LNCaP clone FGC (cell line): ENCODE data around the gene COL9A3.

Source experiments
- DNase-seq: peaks from one replicate; pipeline ENCODE4 v3.0.0-alpha.2; 2011; ENCODE audit warnings: low read depth
- H3K4me3 ChIP-seq: 2 replicates; pipeline ENCODE4 v1.5.1; 2011; ENCODE audit warnings: mild to moderate bottlenecking, low read depth, low read length, control low read depth
- CTCF ChIP-seq: IDR thresholded peaks from 2 replicates; pipeline ENCODE4 v1.5.1; 2012; ENCODE audit warnings: mild to moderate bottlenecking; ENCODE audit not compliant: control insufficient read depth, insufficient read depth; ENCODE audit errors: extremely low read depth

COL9A3 gene

GRCh38 chr20:62797671-62798532 lies 18.9 kb upstream of the COL9A3 start:
- no peak for DNase-seq
- TF ChIP-seq CTCF: no peak
- H3K4me3 ChIP-seq: no peak overlapping the region; the same call in 1 of the 2 replicates

GRCh38 chr20:62799036-62799435 lies 17.8 kb upstream of the COL9A3 start:
- DNase-seq: no peak
- no peak overlapping the region for H3K4me3 ChIP-seq
- no peak for TF ChIP-seq CTCF

- TF ChIP-seq CTCF: no peak
- no peak overlapping the region for H3K4me3 ChIP-seq
- no peak for DNase-seq
These were observed 17.4 kb upstream of the COL9A3 start for GRCh38 chr20:62799459-62799858.

- H3K4me3 ChIP-seq: no peak overlapping the region
- DNase-seq: no peak
- no peak for TF ChIP-seq CTCF
These were observed 17.0 kb upstream of the COL9A3 start for GRCh38 chr20:62799873-62800272.

- TF ChIP-seq CTCF: no peak
- H3K4me3 ChIP-seq: no peak overlapping the region
These were observed 16.3 kb upstream of the COL9A3 start for GRCh38 chr20:62800314-62801259.

GRCh38 chr20:62801284-62802010 lies 15.4 kb upstream of the COL9A3 start:
- TF ChIP-seq CTCF: no peak
- H3K4me3 ChIP-seq: no peak overlapping the region
- no peak for DNase-seq

More at GRCh38 chr20:62800314-62801259, 16.3 kb upstream of the COL9A3 start:
- DNase-seq: no peak
